K562 (cell line): Measurements from ENCODE around the gene ESCO1. TPM values are rescaled to one million over a fixed set of nuclear protein-coding genes. Genes with fewer than 3 reads are reported as not detected.
A peak's percentile ranks its signal among the peaks of the same experiment; 100 is the strongest.

Experiments used
- ATAC-seq: fragments of 200-7000 bp; cut with Tn5 transposase; 3 replicates; pipeline ENCODE4 v1.9.1; 2020; ENCODE audit warnings: moderate library complexity
- BruUV-seq: library from RNA; stranded (reverse); fragments of 400-500 nt; replicated peaks from 2 replicates; lab custom pipeline; 2021; lab: Mats Ljungman, UMichigan
- CTCF ChIA-PET: fragments of 300-600 bp; formaldehyde crosslinking; extraction: SDS; loops from one replicate; lab custom pipeline; 2021; ENCODE audit warnings: low intra/inter-chr PET ratio; lab: Yijun Ruan, JAX
- POLR2A ChIA-PET: fragments of 300-600, 350-650 bp; sonication (Branson Sonifier 250); formaldehyde crosslinking; extraction: SDS; loops from one replicate; lab custom pipeline; 2021; ENCODE audit warnings: antibody characterized with exemption, inconsistent platforms; lab: Yijun Ruan, JAX
- DNase-seq, 4 experiments: peaks; one replicate each; pipeline versions ENCODE4 v3.0.0 to v3.0.0-alpha.2; 2011 to 2018; ENCODE audit warnings: low spot score in 3 of 4, mixed read lengths in 3 of 4; ENCODE audit errors: extremely low read depth in 1 of 4
- FAIRE-seq: peaks from 2 replicates; lab custom pipeline; 2011; peaks lifted over from hg19 to GRCh38; lab: Jason Lieb, UNC
- H2AFZ ChIP-seq: 2 replicates; pipeline ENCODE4 v1.6.0; 2011; ENCODE audit warnings: low read depth, low read length, control low read depth, inconsistent platforms
- H3K27ac ChIP-seq: fragments of 200-600 bp; 3 replicates; pipeline ENCODE4 v1.8.0; 2011; ENCODE audit warnings: low read depth, mild to moderate bottlenecking, control low read depth, inconsistent platforms, low read length, moderate library complexity, mixed read lengths; ENCODE audit errors: extremely low read depth
- H3K27me3 ChIP-seq, 2 experiments: fragments of 300-600 bp in 1 of 2; 2 replicates in 1 of 2; 3 replicates in 1 of 2; pipeline versions ENCODE4 v1.6.0 to v1.8.0; 2011; ENCODE audit warnings: inconsistent platforms in 2 of 2, low read length in 2 of 2, mild to moderate bottlenecking in 1 of 2, mixed read lengths in 1 of 2, moderate library complexity in 1 of 2; ENCODE audit not compliant: control insufficient read depth in 2 of 2, insufficient read depth in 2 of 2
- H3K36me3 ChIP-seq: fragments of 300-600 bp; 3 replicates; pipeline ENCODE4 v1.8.0; 2011; ENCODE audit warnings: mild to moderate bottlenecking, low read length, inconsistent platforms; ENCODE audit not compliant: control insufficient read depth, insufficient read depth
- H3K4me1 ChIP-seq, 2 experiments: fragments of 200-600 bp in 1 of 2; replicated peaks in 1 of 2; 2 replicates in 1 of 2; 3 replicates in 1 of 2; pipeline versions ENCODE4 v1.5.1 to v1.8.0; 2011; ENCODE audit warnings: inconsistent platforms in 2 of 2, low read length in 2 of 2, mild to moderate bottlenecking in 1 of 2, mixed read lengths in 1 of 2, moderate library complexity in 1 of 2; ENCODE audit not compliant: control insufficient read depth in 2 of 2, insufficient read depth in 2 of 2
- H3K4me2 ChIP-seq: 2 replicates; pipeline ENCODE4 v1.6.1; 2011; ENCODE audit warnings: low read length, control low read depth, inconsistent platforms, mixed read lengths; ENCODE audit not compliant: insufficient read depth
- H3K4me3 ChIP-seq: fragments of 200-600 bp; sonication (generic), shearing (Covaris generic); 2 replicates; pipeline ENCODE4 v1.5.1; 2016; ENCODE audit warnings: control low read depth, inconsistent platforms
- H3K79me2 ChIP-seq: fragments of 200-600 bp; 3 replicates; pipeline ENCODE4 v1.8.0; 2011; ENCODE audit warnings: low read length, inconsistent platforms; ENCODE audit not compliant: control insufficient read depth, insufficient read depth
- H3K9ac ChIP-seq, 2 experiments: 2 replicates each; pipeline versions ENCODE4 v1.6.0 to v1.6.1; 2011; ENCODE audit warnings: low read depth in 2 of 2, low read length in 2 of 2, control low read depth in 1 of 2, inconsistent platforms in 1 of 2, mild to moderate bottlenecking in 1 of 2, mixed read lengths in 1 of 2; ENCODE audit not compliant: insufficient read depth in 1 of 2
- H3K9me1 ChIP-seq: one replicate; pipeline ENCODE4 v1.6.0; 2011; ENCODE audit warnings: inconsistent platforms, mild to moderate bottlenecking, low read length, moderate library complexity; ENCODE audit not compliant: control insufficient read depth, insufficient read depth
- H3K9me3 ChIP-seq: replicated peaks from 2 replicates; pipeline ENCODE4 v1.5.1; 2011; ENCODE audit warnings: low read depth, low read length, inconsistent platforms; ENCODE audit not compliant: control insufficient read depth, insufficient read depth
- H4K20me1 ChIP-seq: replicated peaks from 2 replicates; pipeline ENCODE4 v1.6.1; 2011; ENCODE audit warnings: low read length, inconsistent platforms, mixed read lengths; ENCODE audit not compliant: control insufficient read depth, insufficient read depth
- DDX20 ChIP-seq: fragments of 450-650 bp; IDR thresholded peaks from 2 replicates; pipeline ENCODE4 v1.6.1; 2016; ENCODE audit warnings: missing genetic modification characterization, low read depth, mild to moderate bottlenecking, missing compliant biosample characterization, moderate library complexity
- GABPA ChIP-seq: fragments of 200-800 bp; sonication (Bioruptor generic); conservative IDR thresholded peaks from 2 replicates; pipeline ENCODE4 v1.6.1; 2016; ENCODE audit warnings: low read depth, missing genetic modification characterization, missing compliant biosample characterization
- JUND ChIP-seq, 2 experiments: IDR thresholded peaks; 2 replicates in 1 of 2; 3 replicates in 1 of 2; pipeline ENCODE4 v1.6.1; 2011; ENCODE audit warnings: borderline replicate concordance in 2 of 2, low read depth in 2 of 2, low read length in 2 of 2, improper control_type of control experiment in 1 of 2, missing biosample characterization in 1 of 2, missing genetic modification characterization in 1 of 2, missing genetic modification reagents in 1 of 2
- MEIS2 ChIP-seq: fragments of 450-650 bp; IDR thresholded peaks from 2 replicates; pipeline ENCODE4 v1.6.1; 2014; ENCODE audit warnings: mild to moderate bottlenecking; ENCODE audit not compliant: partially characterized antibody
- NUFIP1 ChIP-seq: fragments of 450-650 bp; IDR thresholded peaks from 2 replicates; pipeline ENCODE4 v1.6.1; 2018; ENCODE audit not compliant: partially characterized antibody
- PRMT5 ChIP-seq: sonication (generic); formaldehyde crosslinking; IDR thresholded peaks from 2 replicates; pipeline ENCODE4 v1.5.0; 2020; ENCODE audit warnings: missing genetic modification reagents
- RUNX1 ChIP-seq: sonication (generic); IDR thresholded peaks from 2 replicates; pipeline ENCODE4 v1.6.1; 2016; ENCODE audit warnings: antibody characterized with exemption, low read depth
- SETDB1 ChIP-seq: IDR thresholded peaks from one replicate; pipeline ENCODE4 v1.6.1; 2012; ENCODE audit warnings: low read length, control low read depth, inconsistent platforms
- ZNF584 ChIP-seq: fragments of 200-800 bp; sonication (Bioruptor generic); IDR thresholded peaks from 2 replicates; pipeline ENCODE4 v1.6.1; 2016; ENCODE audit warnings: low read depth, mild to moderate bottlenecking, missing genetic modification characterization, missing compliant biosample characterization
- in situ Hi-C: fragments of 300-500 bp; cut with MboI; formaldehyde crosslinking; loops from 4 replicates; pipeline ENCODE4 v1.15.0; 2018; ENCODE audit warnings: inconsistent platforms, mixed read lengths
- intact Hi-C: fragments of 100-400 bp; cut with micrococcal nuclease; formaldehyde crosslinking; loops from 2 replicates; pipeline ENCODE4 v1.14.2; 2022
- polyA plus RNA-seq, 8 experiments: library from polyadenylated mRNA; depleted of rRNA in 4 of 8; stranded (reverse) in 5 of 8; unstranded in 3 of 8; fragments of >200 nt; fragmentation: Nextera tagmentation in 2 of 8; fragmentation: Illumina TruSeq in 1 of 8; extraction: Ambion mirVana in 2 of 8; extraction: Trizol in 1 of 8; gene quantifications; 2 replicates each; pipeline versions ENCODE4 v1.2.1 to v1.2.3, GENCODE V29; 2011 to 2014; ENCODE audit warnings: inconsistent platforms in 1 of 8, missing spikeins in 1 of 8
- total RNA-seq, 7 experiments: library from RNA; depleted of rRNA in 6 of 7; stranded (reverse); fragments of >200 nt in 6 of 7; fragmentation: Illumina TruSeq in 2 of 7; extraction: Trizol in 2 of 7; gene quantifications; 2 replicates each; pipeline versions ENCODE4 v1.2.1 to v1.2.3, GENCODE V29; 2011 to 2021; ENCODE audit warnings: low replicate concordance in 1 of 7
- TF ChIP-seq, protein P1 (sequence below): fragments of 450-650 bp; IDR thresholded peaks from 2 replicates; pipeline ENCODE4 v1.6.1; 2016
- TF ChIP-seq, protein P2 (sequence below): fragments of 250-450 bp; sonication (Bioruptor Pico); IDR thresholded peaks from 2 replicates; pipeline ENCODE4 v1.5.0; 2020; ENCODE audit warnings: mild to moderate bottlenecking, borderline replicate concordance
- TF ChIP-seq, protein P3 (sequence below), 2 experiments: IDR thresholded peaks in 1 of 2; conservative IDR thresholded peaks in 1 of 2; 2 replicates each; pipeline ENCODE4 v1.6.1; 2016; ENCODE audit warnings: low read depth in 2 of 2, mild to moderate bottlenecking in 1 of 2, missing compliant biosample characterization in 1 of 2, missing genetic modification characterization in 1 of 2, moderate library complexity in 1 of 2
- TF ChIP-seq, protein P4 (sequence below): sonication (generic); formaldehyde crosslinking; IDR thresholded peaks from 2 replicates; pipeline ENCODE4 v1.8.0; 2022; ENCODE audit warnings: mild to moderate bottlenecking, low read depth, missing genetic modification reagents

Gene ESCO1
- total and polyA plus RNA-seq, 9 of the 15 experiments (the other 6 are each of a cell fraction or from before 2014, with no cell fraction given): 15.0 to 31.3 (median 19.6) TPM

DNA sequence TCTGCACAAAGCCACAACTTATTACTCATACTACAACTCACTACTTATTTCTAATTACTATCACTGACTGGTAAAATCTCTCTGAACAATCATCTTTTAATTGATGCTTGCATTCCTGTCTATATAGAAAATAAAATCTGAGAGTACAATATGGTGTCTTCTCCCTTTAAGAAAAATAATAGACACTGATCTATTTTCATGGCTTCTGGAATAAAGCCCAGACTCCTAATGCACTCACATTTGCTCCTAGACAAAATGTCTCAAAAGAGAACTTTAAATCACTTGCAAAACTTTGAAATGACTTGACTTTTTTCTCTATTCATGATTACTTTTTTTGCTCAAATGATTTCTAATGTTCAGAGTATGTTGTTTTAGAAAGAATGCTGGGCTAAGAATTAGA lies 28.7 kb downstream of the ESCO1 start (continued):
- TF ChIP-seq GABPA (tag) (no peak), DDX20 (tag) (no peak)

DNA sequence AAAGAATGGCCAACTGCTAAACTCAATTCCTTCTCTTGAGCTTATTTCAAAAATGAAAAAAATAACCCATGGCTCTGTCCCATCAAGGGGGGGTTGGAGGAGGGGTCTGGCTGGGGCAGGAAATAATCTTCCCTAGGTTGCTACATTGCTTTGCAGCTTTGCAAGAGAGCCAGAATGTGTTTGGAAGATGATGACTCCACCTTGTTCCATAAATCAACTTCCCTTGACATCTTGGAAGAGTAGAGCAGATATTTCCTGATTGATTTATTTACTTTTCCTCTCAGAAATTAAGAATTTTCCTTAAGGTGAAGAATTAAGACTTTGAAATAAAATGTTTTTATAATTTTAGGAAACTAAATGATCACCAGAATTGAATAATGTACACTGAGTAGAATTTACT lies 41.3 kb downstream of the ESCO1 start:
- BruUV-seq: no TSS peak
- H2AFZ ChIP-seq: no peak overlapping the region
- H3K27me3 ChIP-seq: no peaks in the 10 kb centered on the region
- no peaks in the 10 kb centered on the region for H3K9me1 ChIP-seq
- H3K4me1 ChIP-seq: peaks cover 2 to 5% of the 10 kb centered on the region in 2 experiments; a peak in 2 of 5 replicates
- no peaks in the 10 kb centered on the region for H3K79me2 ChIP-seq
- TF ChIP-seq ZNF584 (no peak), RUNX1 (no peak), SETDB1 (no peak), NUFIP1 (no peak), JUND (IDR thresholded peaks at IDR 0.05; ENCODE audit: borderline replicate concordance, low read depth, low read length) (no peak), JUND (tag; IDR thresholded peaks at IDR 0.05; ENCODE audit: borderline replicate concordance, low read depth, low read length) (0 out of 3 replicates have a peak, but pooled peaks have one; percentile 16), PRMT5 (no peak), MEIS2 (peak; percentile 92)
- TF ChIP-seq, protein P1, sequence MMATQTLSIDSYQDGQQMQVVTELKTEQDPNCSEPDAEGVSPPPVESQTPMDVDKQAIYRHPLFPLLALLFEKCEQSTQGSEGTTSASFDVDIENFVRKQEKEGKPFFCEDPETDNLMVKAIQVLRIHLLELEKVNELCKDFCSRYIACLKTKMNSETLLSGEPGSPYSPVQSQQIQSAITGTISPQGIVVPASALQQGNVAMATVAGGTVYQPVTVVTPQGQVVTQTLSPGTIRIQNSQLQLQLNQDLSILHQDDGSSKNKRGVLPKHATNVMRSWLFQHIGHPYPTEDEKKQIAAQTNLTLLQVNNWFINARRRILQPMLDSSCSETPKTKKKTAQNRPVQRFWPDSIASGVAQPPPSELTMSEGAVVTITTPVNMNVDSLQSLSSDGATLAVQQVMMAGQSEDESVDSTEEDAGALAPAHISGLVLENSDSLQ: peak; percentile 91
- TF ChIP-seq, protein P2, sequence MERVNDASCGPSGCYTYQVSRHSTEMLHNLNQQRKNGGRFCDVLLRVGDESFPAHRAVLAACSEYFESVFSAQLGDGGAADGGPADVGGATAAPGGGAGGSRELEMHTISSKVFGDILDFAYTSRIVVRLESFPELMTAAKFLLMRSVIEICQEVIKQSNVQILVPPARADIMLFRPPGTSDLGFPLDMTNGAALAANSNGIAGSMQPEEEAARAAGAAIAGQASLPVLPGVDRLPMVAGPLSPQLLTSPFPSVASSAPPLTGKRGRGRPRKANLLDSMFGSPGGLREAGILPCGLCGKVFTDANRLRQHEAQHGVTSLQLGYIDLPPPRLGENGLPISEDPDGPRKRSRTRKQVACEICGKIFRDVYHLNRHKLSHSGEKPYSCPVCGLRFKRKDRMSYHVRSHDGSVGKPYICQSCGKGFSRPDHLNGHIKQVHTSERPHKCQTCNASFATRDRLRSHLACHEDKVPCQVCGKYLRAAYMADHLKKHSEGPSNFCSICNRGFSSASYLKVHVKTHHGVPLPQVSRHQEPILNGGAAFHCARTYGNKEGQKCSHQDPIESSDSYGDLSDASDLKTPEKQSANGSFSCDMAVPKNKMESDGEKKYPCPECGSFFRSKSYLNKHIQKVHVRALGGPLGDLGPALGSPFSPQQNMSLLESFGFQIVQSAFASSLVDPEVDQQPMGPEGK (CRISPR knock-in tag): no peak
- TF ChIP-seq, protein P3, sequence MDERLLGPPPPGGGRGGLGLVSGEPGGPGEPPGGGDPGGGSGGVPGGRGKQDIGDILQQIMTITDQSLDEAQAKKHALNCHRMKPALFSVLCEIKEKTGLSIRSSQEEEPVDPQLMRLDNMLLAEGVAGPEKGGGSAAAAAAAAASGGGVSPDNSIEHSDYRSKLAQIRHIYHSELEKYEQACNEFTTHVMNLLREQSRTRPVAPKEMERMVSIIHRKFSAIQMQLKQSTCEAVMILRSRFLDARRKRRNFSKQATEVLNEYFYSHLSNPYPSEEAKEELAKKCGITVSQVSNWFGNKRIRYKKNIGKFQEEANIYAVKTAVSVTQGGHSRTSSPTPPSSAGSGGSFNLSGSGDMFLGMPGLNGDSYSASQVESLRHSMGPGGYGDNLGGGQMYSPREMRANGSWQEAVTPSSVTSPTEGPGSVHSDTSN (CRISPR knock-in tag; IDR thresholded peaks at IDR 0.05; ENCODE audit: low read depth): peak; percentile 39
- TF ChIP-seq, protein P3 (tag; conservative IDR thresholded peaks at IDR 0.05; ENCODE audit: low read depth): peak; percentile 81
- TF ChIP-seq, protein P4, sequence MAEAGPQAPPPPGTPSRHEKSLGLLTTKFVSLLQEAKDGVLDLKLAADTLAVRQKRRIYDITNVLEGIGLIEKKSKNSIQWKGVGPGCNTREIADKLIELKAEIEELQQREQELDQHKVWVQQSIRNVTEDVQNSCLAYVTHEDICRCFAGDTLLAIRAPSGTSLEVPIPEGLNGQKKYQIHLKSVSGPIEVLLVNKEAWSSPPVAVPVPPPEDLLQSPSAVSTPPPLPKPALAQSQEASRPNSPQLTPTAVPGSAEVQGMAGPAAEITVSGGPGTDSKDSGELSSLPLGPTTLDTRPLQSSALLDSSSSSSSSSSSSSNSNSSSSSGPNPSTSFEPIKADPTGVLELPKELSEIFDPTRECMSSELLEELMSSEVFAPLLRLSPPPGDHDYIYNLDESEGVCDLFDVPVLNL (CRISPR knock-in tag): no peak
- in situ Hi-C loops: no loop called here
- H3K4me3 ChIP-seq: no peak overlapping the region
- CTCF ChIA-PET: no interaction called here
- H3K9ac ChIP-seq: no peak overlapping the region
- H3K36me3 ChIP-seq: peaks cover 67% of the 10 kb centered on the region
- H3K27ac ChIP-seq: no peak overlapping the region
- H3K9me3 ChIP-seq: no peaks in the 10 kb centered on the region
- H4K20me1 ChIP-seq: no peaks in the 10 kb centered on the region
- no peak for FAIRE-seq
- POLR2A ChIA-PET: interaction anchor here (2.4 kb wide), 1 partner anchor 8 kb away, joined by 7 read pairs; no protein-coding TSS in a partner anchor
- peak; percentile 34; the same call in 2 of the 3 replicates for ATAC-seq
- peak in 1 of 4 experiments; percentile 6 for DNase-seq
- H3K4me2 ChIP-seq: no peak overlapping the region
- intact Hi-C loops: no loop called here
